NCI-H2196 (cell line): ENCODE results near the gene FOXD4L4.
"Not testable (repeated sequence)": the region's sequence is repeated elsewhere in the genome, so short reads cannot be mapped to it uniquely, and the experiment has no call there.

ENCODE experiments used
- DNase-seq: peaks from one replicate; lab custom pipeline; 2025; ENCODE audit not compliant: unreplicated experiment; lab: John Stamatoyannopoulos, UW

The FOXD4L4 gene

DNA sequence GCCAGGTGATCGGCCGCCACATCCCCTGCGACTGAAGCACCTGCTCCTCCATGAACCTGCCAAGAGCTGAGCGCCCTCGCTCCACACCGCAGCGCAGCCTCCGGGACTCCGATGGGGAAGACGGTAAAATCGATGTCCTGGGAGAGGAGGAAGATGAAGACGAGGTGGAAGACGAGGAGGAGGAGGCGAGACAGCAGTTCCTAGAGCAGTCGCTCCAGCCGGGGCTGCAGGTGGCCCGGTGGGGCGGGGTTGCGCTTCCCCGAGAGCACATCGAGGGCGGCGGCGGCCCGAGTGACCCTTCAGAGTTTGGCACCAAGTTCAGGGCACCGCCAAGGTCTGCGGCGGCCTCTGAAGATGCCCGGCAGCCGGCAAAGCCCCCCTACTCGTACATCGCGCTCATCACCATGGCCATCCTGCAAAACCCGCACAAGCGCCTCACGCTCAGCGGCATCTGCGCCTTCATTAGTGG is at the start of gene FOXD4L4:
TSS of gene FOXD4L4 (plus strand) at position 51 of the 469 bp plus-strand sequence. CDS start at position 51, 0 bp downstream.
- not testable (repeated sequence) for DNase-seq

GRCh38 chr9:65703550-65703949 is 33.4 kb upstream of the FOXD4L4 start:
- not testable (repeated sequence) for DNase-seq

- not testable (repeated sequence) for DNase-seq
Observed at GRCh38 chr9:65714445-65714844, 22.5 kb upstream of the FOXD4L4 start.

DNA sequence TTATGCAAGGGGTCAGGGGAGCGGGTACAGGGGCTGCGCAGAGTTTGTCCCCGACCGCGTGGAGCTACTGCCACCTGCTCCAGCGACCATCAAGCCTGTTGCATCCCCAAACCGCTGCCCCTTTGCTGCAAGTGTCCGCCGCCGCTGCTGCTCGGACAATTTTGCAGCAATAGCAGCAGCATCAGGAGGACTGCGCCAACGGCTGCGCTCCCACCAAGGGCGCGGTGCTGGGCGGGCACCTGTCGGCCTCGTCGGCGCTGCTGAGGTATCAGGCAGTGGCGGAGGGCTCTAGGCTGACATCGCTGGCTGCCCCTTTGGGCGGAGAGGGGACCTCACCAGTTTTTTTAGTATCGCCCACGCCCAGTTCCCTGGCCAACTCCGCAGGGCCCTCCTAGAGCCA is 1.2 kb downstream of the FOXD4L4 start:
- DNase-seq, result not testable (repeated sequence)
